Sciatic nerve (tissue), 2 donors: Measurements from ENCODE around the gene GPM6B. TPM values are rescaled to one million over a fixed set of nuclear protein-coding genes. Genes with fewer than 3 reads are reported as not detected.

Experiments
- ATAC-seq: fragments of 200-7000 bp; cut with Tn5 transposase; one replicate; pipeline ENCODE4 v1.9.1; 2020; ENCODE audit warnings: mild to moderate bottlenecking, moderate library complexity
- DNase-seq: peaks from one replicate; pipeline ENCODE4 v3.0.0-alpha.2; 2020; ENCODE audit warnings: low spot score
- intact Hi-C: fragments of 100-400 bp; cut with DNase I; formaldehyde crosslinking; loops from one replicate; pipeline ENCODE4 v1.14.2; 2022
- total RNA-seq: library from RNA; stranded (reverse); fragmentation: NEBNext Ultra II Directional; extraction: Animal tissue kit (Norgen Biotek cat#: 25700); gene quantifications from one replicate; pipeline ENCODE4 v1.2.1, GENCODE V29; 2021
- donor health status: DM: no; HTN: no; CAD: no.
- donor health status: DM: no; HTN: no; CAD: no.

Gene GPM6B
- total RNA-seq, 1 donor from 2014 or later, result 527 TPM

- intact Hi-C loops, result no loop called here
- no peak for ATAC-seq
- no peak for DNase-seq
These were observed 38.0 kb downstream of the GPM6B start for GRCh38 chrX:13778916-13779315.

- intact Hi-C loops, result no loop called here
- ATAC-seq, result no peak
- DNase-seq, result no peak
These were observed 40.5 kb downstream of the GPM6B start for GRCh38 chrX:13776387-13776786.

GRCh38 chrX:13775837-13776236, 41.1 kb downstream of the GPM6B start:
- intact Hi-C loops, result no loop called here
- no peak for DNase-seq
- no peak for ATAC-seq

GRCh38 chrX:13774696-13775095, 42.2 kb downstream of the GPM6B start:
- ATAC-seq (no peak), DNase-seq (no peak)
- intact Hi-C loops, result no loop called here

GRCh38 chrX:13770013-13770535, 46.8 kb downstream of the GPM6B start:
- ATAC-seq (no peak), DNase-seq (no peak)
- intact Hi-C loops, result no loop called here

- DNase-seq (no peak), ATAC-seq (no peak)
- intact Hi-C loops, result no loop called here
These were observed 48.0 kb downstream of the GPM6B start for GRCh38 chrX:13768939-13769338.

- no peak for DNase-seq
- peak; percentile 64 for ATAC-seq
- intact Hi-C loops, result no loop called here
These were observed 52.1 kb downstream of the GPM6B start for GRCh38 chrX:13764765-13765164.

GRCh38 chrX:13764281-13764680, 52.6 kb downstream of the GPM6B start:
- intact Hi-C loops, result no loop called here
- DNase-seq (no peak), ATAC-seq (peak; percentile 72)

- peak; percentile 60 for ATAC-seq
- intact Hi-C loops, result no loop called here
These were observed 53.4 kb downstream of the GPM6B start for GRCh38 chrX:13763489-13763888.

GRCh38 chrX:13761606-13762414, 55.1 kb downstream of the GPM6B start:
- ATAC-seq, result no peak
- DNase-seq, result no peak
- intact Hi-C loops, result no loop called here

More at GRCh38 chrX:13763489-13763888, 53.4 kb downstream of the GPM6B start:
- DNase-seq, result no peak

GRCh38 chrX:13760426-13760825, 56.5 kb downstream of the GPM6B start:
- intact Hi-C loops, result no loop called here

GRCh38 chrX:13759152-13759718, 57.7 kb downstream of the GPM6B start:
- ATAC-seq (no peak), DNase-seq (no peak)
- intact Hi-C loops, result no loop called here

More at GRCh38 chrX:13760426-13760825, 56.5 kb downstream of the GPM6B start:
- ATAC-seq, result no peak
- DNase-seq, result no peak

GRCh38 chrX:13756381-13756780, 60.5 kb downstream of the GPM6B start:
- ATAC-seq (no peak), DNase-seq (no peak)
- intact Hi-C loops, result no loop called here

GRCh38 chrX:13755254-13755653, 61.6 kb downstream of the GPM6B start:
- DNase-seq (no peak), ATAC-seq (no peak)
- intact Hi-C loops, result no loop called here

- DNase-seq (no peak), ATAC-seq (no peak)
- intact Hi-C loops, result no loop called here
These were observed 62.1 kb downstream of the GPM6B start for GRCh38 chrX:13754765-13755164.

- DNase-seq, result no peak
- intact Hi-C loops, result no loop called here
- no peak for ATAC-seq
These were observed 64.2 kb downstream of the GPM6B start for GRCh38 chrX:13752646-13753045.

GRCh38 chrX:13752141-13752540, 64.8 kb downstream of the GPM6B start:
- intact Hi-C loops, result no loop called here
- DNase-seq (no peak), ATAC-seq (no peak)

GRCh38 chrX:13750812-13751211, 66.1 kb downstream of the GPM6B start:
- intact Hi-C loops, result no loop called here
- ATAC-seq, result no peak
- no peak for DNase-seq

GRCh38 chrX:13750204-13750603, 66.7 kb downstream of the GPM6B start:
- ATAC-seq, result peak; percentile 42
- intact Hi-C loops, result no loop called here

GRCh38 chrX:13748486-13748885, 68.4 kb downstream of the GPM6B start:
- intact Hi-C loops, result no loop called here
- DNase-seq, result no peak
- ATAC-seq, result no peak

More at GRCh38 chrX:13750204-13750603, 66.7 kb downstream of the GPM6B start:
- DNase-seq, result no peak
